Upper lobe of left lung (tissue), 4 donors: Measurements from ENCODE around the gene COMMD10.

ENCODE experiments used
- POLR2AphosphoS5 ChIP-seq, 2 donors: sonication (generic); formaldehyde crosslinking; IDR thresholded peaks; one replicate each; pipeline ENCODE4 v1.5.1; 2017; ENCODE audit warnings: antibody characterized with exemption in 2 of 2
- TF ChIP-seq, protein P1 (sequence below), 6 experiments: fragments of 450-650 bp in 4 of 6; fragments of 200-600 bp in 2 of 6; sonication (generic) in 2 of 6; IDR thresholded peaks; one replicate each; pipeline ENCODE4 v1.5.1; 2016 to 2019; ENCODE audit warnings: antibody characterized with exemption in 6 of 6

DNA sequence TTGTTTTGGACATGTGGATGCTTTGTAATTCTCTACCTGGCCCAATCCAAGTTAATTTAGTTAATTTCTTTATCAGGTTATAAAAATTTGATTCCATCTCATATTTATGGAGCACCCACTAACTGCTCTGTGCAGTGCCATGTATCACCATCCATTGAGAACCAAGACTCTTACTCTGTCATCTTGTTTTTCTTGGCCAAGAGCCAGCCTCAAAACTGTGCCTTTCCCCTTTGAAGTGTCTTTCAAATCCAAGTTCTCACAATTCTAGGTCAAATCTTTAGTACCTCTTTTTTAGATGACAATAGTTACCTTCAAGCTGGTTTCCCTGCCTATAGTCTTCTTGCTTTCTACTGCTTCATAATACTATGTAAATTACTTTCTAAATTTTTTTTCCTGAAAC, 3.2 kb downstream of the COMMD10 start:
- TF ChIP-seq POLR2AphosphoS5 (IDR thresholded peaks at IDR 0.05): no peak
- TF ChIP-seq, protein P1, sequence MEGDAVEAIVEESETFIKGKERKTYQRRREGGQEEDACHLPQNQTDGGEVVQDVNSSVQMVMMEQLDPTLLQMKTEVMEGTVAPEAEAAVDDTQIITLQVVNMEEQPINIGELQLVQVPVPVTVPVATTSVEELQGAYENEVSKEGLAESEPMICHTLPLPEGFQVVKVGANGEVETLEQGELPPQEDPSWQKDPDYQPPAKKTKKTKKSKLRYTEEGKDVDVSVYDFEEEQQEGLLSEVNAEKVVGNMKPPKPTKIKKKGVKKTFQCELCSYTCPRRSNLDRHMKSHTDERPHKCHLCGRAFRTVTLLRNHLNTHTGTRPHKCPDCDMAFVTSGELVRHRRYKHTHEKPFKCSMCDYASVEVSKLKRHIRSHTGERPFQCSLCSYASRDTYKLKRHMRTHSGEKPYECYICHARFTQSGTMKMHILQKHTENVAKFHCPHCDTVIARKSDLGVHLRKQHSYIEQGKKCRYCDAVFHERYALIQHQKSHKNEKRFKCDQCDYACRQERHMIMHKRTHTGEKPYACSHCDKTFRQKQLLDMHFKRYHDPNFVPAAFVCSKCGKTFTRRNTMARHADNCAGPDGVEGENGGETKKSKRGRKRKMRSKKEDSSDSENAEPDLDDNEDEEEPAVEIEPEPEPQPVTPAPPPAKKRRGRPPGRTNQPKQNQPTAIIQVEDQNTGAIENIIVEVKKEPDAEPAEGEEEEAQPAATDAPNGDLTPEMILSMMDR (IDR thresholded peaks at IDR 0.05): no peak
